ENCODE data around the gene OR10G7.

The OR10G7 gene

GRCh38 chr11:124075492-124075840 is 34.3 kb upstream of the OR10G7 start:
- Histone ChIP-seq H3K27ac (ENCODE audit: low read depth, low read length) (no peak overlapping the region), H3K79me2 (ENCODE audit: control insufficient read depth, insufficient read depth, low read length, unreplicated experiment) (no peaks in the 10 kb centered on the region), H3K27me3 (ENCODE audit: insufficient read depth, low read length) (no peaks in the 10 kb centered on the region), H3K36me3 (ENCODE audit: insufficient read depth, low read length) (no peaks in the 10 kb centered on the region), H3K4me1 (ENCODE audit: control insufficient read depth, insufficient read depth, low read length, unreplicated experiment) (no peaks in the 10 kb centered on the region), H2AFZ (ENCODE audit: low read length, unreplicated experiment) (peak overlapping the region; percentile 78), H3K4me3 (ENCODE audit: low read depth, low read length) (peak overlapping the region; percentile 78; the same call in 1 of the 2 replicates)

GRCh38 chr11:124074554-124074953 is 33.4 kb upstream of the OR10G7 start:
- H2AFZ ChIP-seq (ENCODE audit: low read length, unreplicated experiment) = no peak overlapping the region
- H3K27me3 ChIP-seq (ENCODE audit: insufficient read depth, low read length) = no peaks in the 10 kb centered on the region

GRCh38 chr11:124072147-124072546 is 31.0 kb upstream of the OR10G7 start:
- Histone ChIP-seq H3K27me3 (ENCODE audit: insufficient read depth, low read length) (peaks cover 20% of the 10 kb centered on the region), H3K79me2 (ENCODE audit: control insufficient read depth, insufficient read depth, low read length, unreplicated experiment) (no peaks in the 10 kb centered on the region), H3K4me1 (ENCODE audit: control insufficient read depth, insufficient read depth, low read length, unreplicated experiment) (no peaks in the 10 kb centered on the region), H2AFZ (ENCODE audit: low read length, unreplicated experiment) (no peak overlapping the region), H3K36me3 (ENCODE audit: insufficient read depth, low read length) (no peaks in the 10 kb centered on the region), H3K4me3 (ENCODE audit: low read depth, low read length) (no peak overlapping the region), H3K27ac (ENCODE audit: low read depth, low read length) (no peak overlapping the region)

More at GRCh38 chr11:124074554-124074953, 33.4 kb upstream of the OR10G7 start:
- no peaks in the 10 kb centered on the region for H3K4me1 ChIP-seq (ENCODE audit: control insufficient read depth, insufficient read depth, low read length, unreplicated experiment)
- H3K27ac ChIP-seq (ENCODE audit: low read depth, low read length) = no peak overlapping the region
- H3K36me3 ChIP-seq (ENCODE audit: insufficient read depth, low read length) = no peaks in the 10 kb centered on the region
- no peak overlapping the region for H3K4me3 ChIP-seq (ENCODE audit: low read depth, low read length)
- H3K79me2 ChIP-seq (ENCODE audit: control insufficient read depth, insufficient read depth, low read length, unreplicated experiment) = no peaks in the 10 kb centered on the region

- Histone ChIP-seq H3K79me2 (ENCODE audit: control insufficient read depth, insufficient read depth, low read length, unreplicated experiment) (no peaks in the 10 kb centered on the region), H3K4me3 (ENCODE audit: low read depth, low read length) (no peak overlapping the region), H3K27ac (ENCODE audit: low read depth, low read length) (no peak overlapping the region), H3K27me3 (ENCODE audit: insufficient read depth, low read length) (peaks cover 25% of the 10 kb centered on the region), H3K36me3 (ENCODE audit: insufficient read depth, low read length) (no peaks in the 10 kb centered on the region), H2AFZ (ENCODE audit: low read length, unreplicated experiment) (no peak overlapping the region), H3K4me1 (ENCODE audit: control insufficient read depth, insufficient read depth, low read length, unreplicated experiment) (no peaks in the 10 kb centered on the region)
These were observed 30.5 kb upstream of the OR10G7 start for GRCh38 chr11:124071623-124071948.

GRCh38 chr11:124070915-124071622 is 29.9 kb upstream of the OR10G7 start:
- Histone ChIP-seq H3K27me3 (ENCODE audit: insufficient read depth, low read length) (peaks cover 30% of the 10 kb centered on the region), H3K4me3 (ENCODE audit: low read depth, low read length) (no peak overlapping the region), H3K79me2 (ENCODE audit: control insufficient read depth, insufficient read depth, low read length, unreplicated experiment) (no peaks in the 10 kb centered on the region), H2AFZ (ENCODE audit: low read length, unreplicated experiment) (peak overlapping the region; percentile 70), H3K36me3 (ENCODE audit: insufficient read depth, low read length) (no peaks in the 10 kb centered on the region), H3K27ac (ENCODE audit: low read depth, low read length) (no peak overlapping the region), H3K4me1 (ENCODE audit: control insufficient read depth, insufficient read depth, low read length, unreplicated experiment) (no peaks in the 10 kb centered on the region)

- peak overlapping the region; percentile 52 for H2AFZ ChIP-seq (ENCODE audit: low read length, unreplicated experiment)
- no peaks in the 10 kb centered on the region for H3K79me2 ChIP-seq (ENCODE audit: control insufficient read depth, insufficient read depth, low read length, unreplicated experiment)
- peaks cover 40% of the 10 kb centered on the region for H3K27me3 ChIP-seq (ENCODE audit: insufficient read depth, low read length)
- H3K27ac ChIP-seq (ENCODE audit: low read depth, low read length) = no peak overlapping the region
- H3K4me3 ChIP-seq (ENCODE audit: low read depth, low read length) = peak overlapping the region; percentile 60
- H3K36me3 ChIP-seq (ENCODE audit: insufficient read depth, low read length) = no peaks in the 10 kb centered on the region
- no peaks in the 10 kb centered on the region for H3K4me1 ChIP-seq (ENCODE audit: control insufficient read depth, insufficient read depth, low read length, unreplicated experiment)
These were observed 28.6 kb upstream of the OR10G7 start for GRCh38 chr11:124069429-124070401.

- no peaks in the 10 kb centered on the region for H3K36me3 ChIP-seq (ENCODE audit: insufficient read depth, low read length)
- H3K27me3 ChIP-seq (ENCODE audit: insufficient read depth, low read length) = peaks cover 46% of the 10 kb centered on the region
- no peaks in the 10 kb centered on the region for H3K79me2 ChIP-seq (ENCODE audit: control insufficient read depth, insufficient read depth, low read length, unreplicated experiment)
- H3K4me3 ChIP-seq (ENCODE audit: low read depth, low read length) = no peak overlapping the region
- no peaks in the 10 kb centered on the region for H3K4me1 ChIP-seq (ENCODE audit: control insufficient read depth, insufficient read depth, low read length, unreplicated experiment)
- H2AFZ ChIP-seq (ENCODE audit: low read length, unreplicated experiment) = no peak overlapping the region
- H3K27ac ChIP-seq (ENCODE audit: low read depth, low read length) = no peak overlapping the region
These were observed 27.5 kb upstream of the OR10G7 start for GRCh38 chr11:124068601-124069110.

- H3K4me3 ChIP-seq (ENCODE audit: low read depth, low read length) = no peak overlapping the region
- no peaks in the 10 kb centered on the region for H3K36me3 ChIP-seq (ENCODE audit: insufficient read depth, low read length)
- no peak overlapping the region for H3K27ac ChIP-seq (ENCODE audit: low read depth, low read length)
- no peaks in the 10 kb centered on the region for H3K4me1 ChIP-seq (ENCODE audit: control insufficient read depth, insufficient read depth, low read length, unreplicated experiment)
- H2AFZ ChIP-seq (ENCODE audit: low read length, unreplicated experiment) = no peak overlapping the region
- no peaks in the 10 kb centered on the region for H3K79me2 ChIP-seq (ENCODE audit: control insufficient read depth, insufficient read depth, low read length, unreplicated experiment)
- H3K27me3 ChIP-seq (ENCODE audit: insufficient read depth, low read length) = peaks cover 13% of the 10 kb centered on the region
These were observed 11.8 kb upstream of the OR10G7 start for GRCh38 chr11:124052966-124053365.

GRCh38 chr11:124050748-124051147 is 9.6 kb upstream of the OR10G7 start:
- Histone ChIP-seq H3K4me3 (ENCODE audit: low read depth, low read length) (no peak overlapping the region), H3K79me2 (ENCODE audit: control insufficient read depth, insufficient read depth, low read length, unreplicated experiment) (no peaks in the 10 kb centered on the region), H3K4me1 (ENCODE audit: control insufficient read depth, insufficient read depth, low read length, unreplicated experiment) (no peaks in the 10 kb centered on the region), H3K27ac (ENCODE audit: low read depth, low read length) (no peak overlapping the region), H3K36me3 (ENCODE audit: insufficient read depth, low read length) (no peaks in the 10 kb centered on the region), H3K27me3 (ENCODE audit: insufficient read depth, low read length) (peaks cover 14% of the 10 kb centered on the region), H2AFZ (ENCODE audit: low read length, unreplicated experiment) (no peak overlapping the region)

- H3K27ac ChIP-seq (ENCODE audit: low read depth, low read length) = no peak overlapping the region
- no peaks in the 10 kb centered on the region for H3K36me3 ChIP-seq (ENCODE audit: insufficient read depth, low read length)
- no peaks in the 10 kb centered on the region for H3K4me1 ChIP-seq (ENCODE audit: control insufficient read depth, insufficient read depth, low read length, unreplicated experiment)
- H3K27me3 ChIP-seq (ENCODE audit: insufficient read depth, low read length) = peaks cover 20% of the 10 kb centered on the region; the same call in 1 of the 2 replicates
- no peak overlapping the region for H3K4me3 ChIP-seq (ENCODE audit: low read depth, low read length)
- no peak overlapping the region for H2AFZ ChIP-seq (ENCODE audit: low read length, unreplicated experiment)
- H3K79me2 ChIP-seq (ENCODE audit: control insufficient read depth, insufficient read depth, low read length, unreplicated experiment) = no peaks in the 10 kb centered on the region
These were observed 2.3 kb upstream of the OR10G7 start for GRCh38 chr11:124043420-124043819.
